A673 (cell line): ENCODE measurements around the gene CHAF1A. TPM values are rescaled to one million over a fixed set of nuclear protein-coding genes. Genes with fewer than 3 reads are reported as not detected.
A peak's percentile ranks its signal among the peaks of the same experiment; 100 is the strongest.

Experiments used
- BruUV-seq: library from RNA; stranded (reverse); fragments of 400-500 nt; replicated peaks from 2 replicates; lab custom pipeline; 2021; lab: Mats Ljungman, UMichigan
- CTCF ChIA-PET: fragments of 300-600 bp; sonication (Branson Sonifier 250); formaldehyde crosslinking; loops from one replicate; lab custom pipeline; 2022; ENCODE audit warnings: antibody characterized with exemption; lab: Charles Lee
- POLR2A ChIA-PET: fragments of 300-600 bp; sonication (Branson Sonifier 250); formaldehyde crosslinking; loops from one replicate; lab custom pipeline; 2022; ENCODE audit warnings: antibody characterized with exemption; ENCODE audit not compliant: low non-redundant PET; lab: Charles Lee
- DNase-seq: peaks from one replicate; pipeline ENCODE4 v3.0.0-alpha.2; 2015; ENCODE audit warnings: low spot score
- H3K27ac ChIP-seq: fragments of 200-600 bp; sonication (generic); 2 replicates; pipeline ENCODE4 v1.5.1; 2016; ENCODE audit warnings: mixed run types, low read depth, mild to moderate bottlenecking, mixed read lengths, antibody characterized with exemption, low read length; ENCODE audit not compliant: poor library complexity, severe bottlenecking
- H3K27me3 ChIP-seq: fragments of 200-600 bp; sonication (generic); replicated peaks from 2 replicates; pipeline ENCODE4 v1.6.1; 2017; ENCODE audit warnings: mixed run types, low read depth, mild to moderate bottlenecking, mixed read lengths, antibody characterized with exemption, low read length; ENCODE audit not compliant: insufficient read depth, poor library complexity
- H3K36me3 ChIP-seq: fragments of 200-600 bp; sonication (generic); 2 replicates; pipeline ENCODE4 v1.6.1; 2016; ENCODE audit warnings: mixed run types, mild to moderate bottlenecking, mixed read lengths, antibody characterized with exemption, low read length; ENCODE audit not compliant: insufficient read depth, poor library complexity, severe bottlenecking
- H3K4me1 ChIP-seq: fragments of 200-600 bp; sonication (generic); 2 replicates; pipeline ENCODE4 v1.6.1; 2017; ENCODE audit warnings: mixed run types, mild to moderate bottlenecking, mixed read lengths, antibody characterized with exemption, low read length; ENCODE audit not compliant: insufficient read depth, poor library complexity, severe bottlenecking
- H3K4me3 ChIP-seq: fragments of 200-600 bp; sonication (generic); 2 replicates; pipeline ENCODE4 v1.5.1; 2016; ENCODE audit warnings: low read depth, mixed run types, mild to moderate bottlenecking, mixed read lengths, low read length; ENCODE audit not compliant: poor library complexity, severe bottlenecking
- H3K9me3 ChIP-seq: fragments of 200-600 bp; sonication (generic); 2 replicates; pipeline ENCODE4 v1.6.1; 2016; ENCODE audit warnings: mixed run types, low read depth, mild to moderate bottlenecking, mixed read lengths, antibody characterized with exemption, low read length; ENCODE audit not compliant: poor library complexity, severe bottlenecking
- EZH2 ChIP-seq: fragments of 200-600 bp; sonication (generic); IDR thresholded peaks from 2 replicates; pipeline ENCODE4 v1.6.1; 2017; ENCODE audit warnings: borderline replicate concordance, low read depth, mild to moderate bottlenecking, mixed read lengths, antibody characterized with exemption, low read length; ENCODE audit not compliant: poor library complexity, severe bottlenecking
- intact Hi-C: fragments of 100-400 bp; cut with micrococcal nuclease; formaldehyde crosslinking; loops from one replicate; pipeline ENCODE4 v1.10.0; 2022; ENCODE audit not compliant: unreplicated experiment
- total RNA-seq: library from RNA; stranded (reverse); gene quantifications from 2 replicates; pipeline ENCODE4 v1.2.3, GENCODE V29; 2021
- TF ChIP-seq, protein P1 (sequence below): fragments of 300-800, 200-600 bp; sonication (generic); conservative IDR thresholded peaks from 2 replicates; pipeline ENCODE4 v1.5.1; 2017; ENCODE audit warnings: low read depth, mild to moderate bottlenecking, antibody characterized with exemption, low read length, moderate library complexity, mixed read lengths

CHAF1A gene
- total RNA-seq, 1 experiment from 2014 or later: 115 TPM

DNA sequence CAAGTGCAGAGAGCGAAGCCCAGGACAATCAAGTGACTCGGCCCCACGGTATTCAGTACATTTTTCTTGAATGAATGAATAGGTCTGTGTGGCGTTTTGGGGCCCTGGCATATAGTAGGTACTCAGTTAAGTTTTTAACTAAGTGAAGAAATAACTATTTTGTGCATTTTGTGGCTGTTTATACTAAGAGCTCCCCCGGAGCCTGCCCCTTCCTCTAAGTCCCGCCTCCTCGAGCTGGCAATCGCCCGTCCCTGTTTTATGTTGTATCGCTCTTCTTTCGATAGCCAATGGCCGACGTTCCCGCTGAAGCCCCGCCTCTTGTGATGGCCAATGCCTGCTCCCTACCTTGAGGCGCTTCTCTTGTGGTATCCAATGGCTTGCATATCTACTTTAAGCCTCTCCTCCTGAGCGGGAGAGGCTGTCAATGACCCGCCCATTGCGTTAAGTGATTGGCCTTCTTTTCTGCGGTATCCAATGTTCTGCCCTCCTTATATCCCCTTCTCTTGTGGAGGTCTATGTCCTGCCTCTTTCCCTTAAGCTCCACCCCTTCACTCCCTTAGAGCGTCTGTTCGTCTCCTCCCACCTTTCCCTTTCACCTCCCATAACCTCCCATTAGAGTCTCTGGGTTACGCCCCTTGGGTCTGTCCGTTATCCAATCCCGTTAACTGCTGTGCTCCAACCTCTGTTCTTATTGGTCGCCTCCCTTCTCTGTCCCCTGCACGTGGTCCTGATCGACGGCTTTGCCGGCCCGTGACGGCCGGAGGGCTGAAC lies 69.1 kb downstream of the CHAF1A start:
- Histone ChIP-seq H3K27ac (peak overlapping the region; percentile 71), H3K4me3 (peak overlapping the region; percentile 99), H3K4me1 (no peaks in the 10 kb centered on the region), H3K27me3 (no peaks in the 10 kb centered on the region), H3K9me3 (no peaks in the 10 kb centered on the region), H3K36me3 (peaks cover 8% of the 10 kb centered on the region)
- TF ChIP-seq EZH2: no peak
- TF ChIP-seq, protein P1, sequence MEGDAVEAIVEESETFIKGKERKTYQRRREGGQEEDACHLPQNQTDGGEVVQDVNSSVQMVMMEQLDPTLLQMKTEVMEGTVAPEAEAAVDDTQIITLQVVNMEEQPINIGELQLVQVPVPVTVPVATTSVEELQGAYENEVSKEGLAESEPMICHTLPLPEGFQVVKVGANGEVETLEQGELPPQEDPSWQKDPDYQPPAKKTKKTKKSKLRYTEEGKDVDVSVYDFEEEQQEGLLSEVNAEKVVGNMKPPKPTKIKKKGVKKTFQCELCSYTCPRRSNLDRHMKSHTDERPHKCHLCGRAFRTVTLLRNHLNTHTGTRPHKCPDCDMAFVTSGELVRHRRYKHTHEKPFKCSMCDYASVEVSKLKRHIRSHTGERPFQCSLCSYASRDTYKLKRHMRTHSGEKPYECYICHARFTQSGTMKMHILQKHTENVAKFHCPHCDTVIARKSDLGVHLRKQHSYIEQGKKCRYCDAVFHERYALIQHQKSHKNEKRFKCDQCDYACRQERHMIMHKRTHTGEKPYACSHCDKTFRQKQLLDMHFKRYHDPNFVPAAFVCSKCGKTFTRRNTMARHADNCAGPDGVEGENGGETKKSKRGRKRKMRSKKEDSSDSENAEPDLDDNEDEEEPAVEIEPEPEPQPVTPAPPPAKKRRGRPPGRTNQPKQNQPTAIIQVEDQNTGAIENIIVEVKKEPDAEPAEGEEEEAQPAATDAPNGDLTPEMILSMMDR: no peak
- ChIA-PET CTCF (interaction anchor here (0.5 kb wide), 1 partner anchor 199 kb away, joined by 3 read pairs; no protein-coding TSS in a partner anchor), POLR2A (interaction anchor here (0.5 to 1.0 kb wide), 4 partner anchors 64 to 821 kb away, joined by 3 to 8 read pairs (median 5); partner anchors contain the start of gene PLIN5)
- peak; percentile 100 for DNase-seq
- no TSS peak for BruUV-seq
- intact Hi-C loops: loop anchor here (5.0 kb wide), 1 partner anchor 69 kb away; the partner anchor contains the start of genes CHAF1A and SH3GL1

DNA sequence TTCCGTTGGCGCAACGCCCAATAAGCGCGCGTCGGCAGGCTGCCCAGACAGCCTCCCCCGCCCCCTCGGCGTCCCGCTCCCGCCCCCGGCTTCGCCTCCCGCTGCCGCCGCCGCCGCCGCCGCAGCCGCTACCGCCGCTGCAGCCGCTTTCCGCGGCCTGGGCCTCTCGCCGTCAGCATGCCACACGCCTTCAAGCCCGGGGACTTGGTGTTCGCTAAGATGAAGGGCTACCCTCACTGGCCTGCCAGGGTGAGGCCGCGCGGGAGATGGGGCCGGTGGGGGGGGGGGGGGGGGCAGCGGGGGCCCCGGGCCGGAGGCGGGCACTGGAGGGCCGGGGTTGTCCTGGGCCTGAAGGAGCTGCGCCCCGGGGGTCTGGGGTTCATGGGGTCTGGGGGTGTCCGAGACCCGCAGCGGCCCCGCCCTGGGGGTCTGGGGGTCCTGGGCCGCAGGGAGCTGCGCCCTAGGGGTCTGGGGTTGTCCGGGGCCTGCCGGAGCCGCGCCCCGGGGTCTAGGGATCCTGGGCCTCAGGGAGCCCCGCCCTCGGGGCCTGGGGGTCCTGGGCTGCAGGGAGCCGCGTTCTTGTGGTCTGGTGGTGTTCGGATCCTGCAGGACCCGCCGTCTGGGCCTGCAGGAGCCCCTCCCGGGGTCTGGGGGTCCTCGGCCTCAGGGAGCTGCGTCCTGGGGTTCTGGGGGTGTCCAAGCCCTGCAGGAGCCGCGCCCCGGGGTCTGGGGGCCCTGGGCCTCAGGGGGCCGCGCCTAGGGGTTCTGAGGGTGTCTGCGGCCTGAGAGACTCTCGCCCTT lies 69.9 kb downstream of the CHAF1A start, which contains the start of gene HDGFL2:
HDGFL2 (plus strand) TSS at position 124 of the 801 bp plus-strand sequence; CDS start at position 178, 54 bp downstream.
- no TSS peak for BruUV-seq
- no peaks in the 10 kb centered on the region for H3K9me3 ChIP-seq
- DNase-seq: no peak
- ChIA-PET POLR2A (interaction anchor here (0.6 to 1.0 kb wide), 2 partner anchors 63 to 225 kb away, joined by 4 to 6 read pairs; partner anchors contain the start of genes PLIN5 and YJU2), CTCF (no interaction called here)
- peak within 1 kb of the TSS; percentile 88 for H3K27ac ChIP-seq
- H3K36me3 ChIP-seq: peaks cover 16% of the 10 kb centered on the region
- H3K27me3 ChIP-seq: no peaks in the 10 kb centered on the region
- peak within 1 kb of the TSS; percentile 99 for H3K4me3 ChIP-seq
- intact Hi-C loops: loop anchor here (5.0 kb wide), 1 partner anchor 70 kb away; the partner anchor contains the start of genes CHAF1A and SH3GL1
- H3K4me1 ChIP-seq: no peaks in the 10 kb centered on the region
- no peak for TF ChIP-seq EZH2
- TF ChIP-seq, protein P1: no peak
